Spleen (tissue), 7 donors: ENCODE data around the gene STXBP6.

Experiments
- CTCF ChIP-seq, 11 experiments: fragments of 200-600 bp in 7 of 11; fragments of 450-650 bp in 4 of 11; sonication (generic) in 4 of 11; IDR thresholded peaks in 8 of 11; conservative IDR thresholded peaks in 3 of 11; 1 replicate in 7 of 11; 2 replicates in 4 of 11; pipeline versions ENCODE4 v1.4.0 to v1.8.0; 2016 to 2021; ENCODE audit warnings: antibody characterized with exemption in 11 of 11, inconsistent platforms in 4 of 11, mild to moderate bottlenecking in 1 of 11
- POLR2A ChIP-seq, 3 donors: fragments of 450-650 bp; IDR thresholded peaks; one replicate each; pipeline ENCODE4 v1.5.1; 2017; ENCODE audit warnings: antibody characterized with exemption in 3 of 3, mild to moderate bottlenecking in 1 of 3
- POLR2AphosphoS5 ChIP-seq, 3 donors: sonication (generic); formaldehyde crosslinking; IDR thresholded peaks; one replicate each; pipeline ENCODE4 v1.5.1; 2017; ENCODE audit warnings: antibody characterized with exemption in 3 of 3
- donor health status: DM: no; HTN: no; CAD: no; lungs with moderate emphysema.
- donor health status: DM: no; HTN: no; CAD: no.
- donor health status: DM: no; HTN: no; CAD: no.

DNA sequence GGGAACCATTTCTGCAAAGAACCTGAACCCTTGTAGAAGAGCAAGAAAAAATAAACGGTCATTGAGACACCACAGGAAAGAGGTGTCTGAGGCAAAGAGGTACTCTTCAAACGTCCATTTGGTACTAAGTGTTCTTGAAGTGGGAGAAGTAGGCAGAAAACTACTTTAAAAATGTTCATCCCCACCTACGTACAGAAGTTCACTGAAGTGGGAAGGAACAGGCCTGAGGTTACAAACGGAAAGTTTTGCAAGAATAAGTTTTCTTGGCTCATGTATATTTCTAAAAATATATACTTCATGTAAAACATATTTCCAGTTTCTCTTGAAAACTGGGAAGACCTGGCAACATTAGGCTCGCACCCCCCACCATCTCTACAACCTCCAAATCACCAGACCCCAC, 61.2 kb downstream of the STXBP6 start:
- TF ChIP-seq POLR2A (IDR thresholded peaks at IDR 0.05) (no peak), CTCF (IDR thresholded peaks at IDR 0.05 in 8 of 11, conservative IDR thresholded peaks at IDR 0.05 in 3 of 11) (no peak), POLR2AphosphoS5 (IDR thresholded peaks at IDR 0.05) (no peak)
